Aorta (tissue), 5 donors: ENCODE results near the gene C1orf198. TPM values are rescaled to one million over a fixed set of nuclear protein-coding genes. Genes with fewer than 3 reads are reported as not detected.

Experiments used
- ATAC-seq: fragments of 200-7000 bp; cut with Tn5 transposase; one replicate; pipeline ENCODE4 v1.9.1; 2022; ENCODE audit warnings: moderate library complexity; ENCODE audit not compliant: low FRiP score
- DNase-seq, 2 donors: peaks; one replicate each; pipeline ENCODE4 v3.0.0-alpha.2; 2020
- H3K27ac ChIP-seq, 2 donors: one replicate each; pipeline ENCODE4 v1.5.1; 2013; ENCODE audit warnings: low read length in 2 of 2, mild to moderate bottlenecking in 2 of 2, moderate library complexity in 2 of 2, control low read depth in 1 of 2, inconsistent platforms in 1 of 2, low read depth in 1 of 2
- H3K27me3 ChIP-seq, 2 donors: one replicate each; pipeline ENCODE4 v1.6.1; 2013; ENCODE audit warnings: control low read depth in 1 of 2, low read length in 1 of 2, mild to moderate bottlenecking in 1 of 2, moderate library complexity in 1 of 2; ENCODE audit not compliant: insufficient read depth in 2 of 2, control insufficient read depth in 1 of 2
- H3K36me3 ChIP-seq, 2 donors: one replicate each; pipeline ENCODE4 v1.6.1; 2013; ENCODE audit warnings: control low read depth in 1 of 2, low read length in 1 of 2, mild to moderate bottlenecking in 1 of 2; ENCODE audit not compliant: insufficient read depth in 2 of 2, control insufficient read depth in 1 of 2
- H3K4me1 ChIP-seq, 2 donors: one replicate each; pipeline ENCODE4 v1.6.1; 2013; ENCODE audit warnings: low read length in 2 of 2, control low read depth in 1 of 2, mild to moderate bottlenecking in 1 of 2, moderate library complexity in 1 of 2; ENCODE audit not compliant: insufficient read depth in 2 of 2, control insufficient read depth in 1 of 2
- H3K4me3 ChIP-seq, 2 donors: one replicate each; pipeline ENCODE4 v1.5.1; 2013; ENCODE audit warnings: low read length in 2 of 2, control low read depth in 1 of 2, mild to moderate bottlenecking in 1 of 2
- H3K9me3 ChIP-seq: one replicate; pipeline ENCODE4 v1.6.1; 2013; ENCODE audit warnings: mild to moderate bottlenecking, low read length; ENCODE audit not compliant: control insufficient read depth
- WGBS, 2 donors: extraction: QIAGEN DNeasy Blood & Tissue Kit; methylation state at CpG; one replicate each; pipeline ENCODE4 v1.1.7; 2013; 5-methylcytosine and 5-hydroxymethylcytosine counted together
- intact Hi-C, 2 donors: fragments of 100-400 bp; cut with DNase I; formaldehyde crosslinking; loops; one replicate each; pipeline versions ENCODE4 v1.14.2 to v1.15.0; 2022
- polyA plus RNA-seq, 2 donors: library from polyadenylated mRNA; stranded (reverse); fragments of 200-250 nt; gene quantifications; one replicate each; pipeline ENCODE4 v1.2.3, GENCODE V29; 2013
- total RNA-seq, 2 donors: library from RNA; stranded (reverse); fragmentation: NEBNext Ultra II Directional; extraction: Animal tissue kit (Norgen Biotek cat#: 25700); gene quantifications; one replicate each; pipeline ENCODE4 v1.2.1, GENCODE V29; 2021
- donor health status: healthy with polysubstance abuse.
- donor health status: Bipolar disorder and iron deficiency.
- donor health status: DM: no; HTN: no; CAD: no.
- donor health status: DM: no; HTN: no; CAD: no.
- donor health status: DM: yes; HTN: yes; CAD: no.

The C1orf198 gene
- total and polyA plus RNA-seq, 4 donors = 61.2 to 172 (median 114) TPM

DNA sequence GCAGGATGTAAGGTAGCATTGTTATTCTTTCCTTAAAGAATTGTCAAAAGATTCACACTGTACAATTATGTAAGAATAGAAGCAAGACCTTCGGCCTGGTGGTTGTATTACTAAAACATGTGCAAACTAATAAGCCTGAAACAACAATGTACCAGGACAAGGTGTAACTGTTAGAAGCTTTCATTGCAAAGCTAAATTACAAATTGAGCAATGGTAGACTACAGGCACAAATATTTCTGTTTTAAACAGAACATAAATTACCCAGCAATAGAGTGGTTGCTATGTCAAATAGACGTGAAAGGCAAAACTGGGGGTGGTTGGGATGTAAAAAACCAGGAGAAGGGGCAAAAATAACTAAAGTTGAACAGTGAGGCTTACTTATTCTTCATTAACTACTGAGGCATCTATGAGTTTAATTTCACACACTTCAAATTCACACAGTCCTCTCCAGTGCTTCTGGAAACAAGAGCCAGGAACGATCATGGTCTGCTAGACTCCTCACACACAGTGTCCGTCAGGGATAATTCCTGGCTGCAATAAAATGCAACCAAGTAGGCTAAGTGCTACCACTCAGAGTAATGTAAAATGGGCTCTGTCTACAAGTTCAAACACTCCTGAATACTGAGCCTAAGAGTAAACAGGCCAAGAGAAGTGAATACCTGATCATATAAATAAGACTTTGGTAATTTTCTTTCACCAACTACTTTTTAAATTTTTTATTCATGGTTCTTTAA, 39.3 kb upstream of the C1orf198 start:
- intact Hi-C loops = no loop called here
- DNase-seq = no peak
- no peak overlapping the region for H3K27ac ChIP-seq
- no peaks in the 10 kb centered on the region for H3K27me3 ChIP-seq
- no peak overlapping the region for H3K4me3 ChIP-seq
- H3K36me3 ChIP-seq = no peaks in the 10 kb centered on the region
- no peak for ATAC-seq
- peaks cover 2 to 3% of the 10 kb centered on the region in 2 donors for H3K4me1 ChIP-seq
- 88 to 96% methylated on average over 4 of the region's 4 CpGs for WGBS, 2 donors
- no peaks in the 10 kb centered on the region for H3K9me3 ChIP-seq

GRCh38 chr1:230906226-230906625, 37.9 kb upstream of the C1orf198 start:
- Histone ChIP-seq H3K27ac (no peak overlapping the region), H3K36me3 (no peaks in the 10 kb centered on the region), H3K4me1 (peaks cover 2 to 3% of the 10 kb centered on the region in 2 donors), H3K9me3 (no peaks in the 10 kb centered on the region), H3K4me3 (no peak overlapping the region), H3K27me3 (no peaks in the 10 kb centered on the region)
- 91 to 94% methylated on average over 2 of the region's 2 CpGs for WGBS, 2 donors
- intact Hi-C loops = no loop called here
- no peak for ATAC-seq
- no peak for DNase-seq

- Histone ChIP-seq H3K27me3 (no peaks in the 10 kb centered on the region), H3K36me3 (no peaks in the 10 kb centered on the region), H3K4me1 (peaks cover 2 to 3% of the 10 kb centered on the region in 2 donors), H3K27ac (no peak overlapping the region), H3K9me3 (no peaks in the 10 kb centered on the region), H3K4me3 (no peak overlapping the region)
- DNase-seq (no peak), ATAC-seq (no peak)
- 35 to 43% methylated on average over 5 of the region's 5 CpGs for WGBS, 2 donors
- intact Hi-C loops = no loop called here
Measured at GRCh38 chr1:230905733-230906132, 37.4 kb upstream of the C1orf198 start.

GRCh38 chr1:230902349-230902923, 34.1 kb upstream of the C1orf198 start:
- H3K36me3 ChIP-seq = no peaks in the 10 kb centered on the region
- intact Hi-C loops = no loop called here
- no peaks in the 10 kb centered on the region for H3K27me3 ChIP-seq
- WGBS, 2 donors = 95 to 96% methylated on average over 22 of the region's 22 CpGs
- H3K4me3 ChIP-seq = no peak overlapping the region
- H3K27ac ChIP-seq = no peak overlapping the region
- peaks cover 0 to 7% of the 10 kb centered on the region in 2 donors for H3K4me1 ChIP-seq
- ATAC-seq = no peak
- no peaks in the 10 kb centered on the region for H3K9me3 ChIP-seq
- no peak for DNase-seq

- Histone ChIP-seq H3K36me3 (no peaks in the 10 kb centered on the region), H3K9me3 (no peaks in the 10 kb centered on the region), H3K4me3 (no peak overlapping the region), H3K27ac (peak overlapping the region in 1 of 2 donors; percentile 4), H3K27me3 (no peaks in the 10 kb centered on the region), H3K4me1 (peaks cover 0 to 7% of the 10 kb centered on the region in 2 donors)
- WGBS, 2 donors = 72 to 78% methylated on average over 6 of the region's 6 CpGs
- intact Hi-C loops = no loop called here
- ATAC-seq = no peak
- no peak for DNase-seq
Measured at GRCh38 chr1:230901671-230902070, 33.4 kb upstream of the C1orf198 start.

DNA sequence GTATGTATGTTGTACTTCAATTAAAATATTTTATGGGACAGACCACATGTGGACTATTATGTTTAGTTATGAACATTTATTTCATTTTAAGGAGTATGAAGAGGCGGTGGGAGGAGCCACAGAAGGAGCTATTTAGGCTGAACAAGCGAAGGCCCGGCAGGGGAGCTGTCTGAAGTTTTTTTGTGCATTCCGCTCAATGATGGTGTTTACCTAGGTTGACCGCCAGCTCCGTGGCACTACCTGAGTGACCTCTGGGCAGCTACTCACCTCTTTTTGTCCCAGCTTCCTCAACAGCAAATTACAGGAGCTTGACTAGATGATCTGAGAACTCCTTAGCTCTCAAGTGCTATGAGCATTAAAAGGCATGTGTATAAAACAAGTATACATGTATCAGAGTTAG, 32.7 kb upstream of the C1orf198 start:
- ATAC-seq (no peak), DNase-seq (no peak)
- Histone ChIP-seq H3K36me3 (no peaks in the 10 kb centered on the region), H3K4me3 (no peak overlapping the region), H3K9me3 (no peaks in the 10 kb centered on the region), H3K4me1 (peaks cover 0 to 9% of the 10 kb centered on the region in 2 donors), H3K27ac (peak overlapping the region in 1 of 2 donors; percentile 56), H3K27me3 (no peaks in the 10 kb centered on the region)
- 66 to 70% methylated on average over 6 of the region's 6 CpGs for whole genome bisulfite sequencing, 2 donors
- intact Hi-C loops = no loop called here

- Histone ChIP-seq H3K27me3 (no peaks in the 10 kb centered on the region), H3K4me3 (no peak overlapping the region), H3K27ac (peak overlapping the region in 1 of 2 donors; percentile 40), H3K9me3 (no peaks in the 10 kb centered on the region), H3K4me1 (peaks cover 0 to 9% of the 10 kb centered on the region in 2 donors), H3K36me3 (no peaks in the 10 kb centered on the region)
- ATAC-seq = peak; percentile 63
- intact Hi-C loops = no loop called here
- whole genome bisulfite sequencing, 2 donors = 4 to 7% methylated on average over 5 of the region's 5 CpGs
- peak in 1 of 2 donors; percentile 55 for DNase-seq
Measured at GRCh38 chr1:230899841-230900251, 31.5 kb upstream of the C1orf198 start.

DNA sequence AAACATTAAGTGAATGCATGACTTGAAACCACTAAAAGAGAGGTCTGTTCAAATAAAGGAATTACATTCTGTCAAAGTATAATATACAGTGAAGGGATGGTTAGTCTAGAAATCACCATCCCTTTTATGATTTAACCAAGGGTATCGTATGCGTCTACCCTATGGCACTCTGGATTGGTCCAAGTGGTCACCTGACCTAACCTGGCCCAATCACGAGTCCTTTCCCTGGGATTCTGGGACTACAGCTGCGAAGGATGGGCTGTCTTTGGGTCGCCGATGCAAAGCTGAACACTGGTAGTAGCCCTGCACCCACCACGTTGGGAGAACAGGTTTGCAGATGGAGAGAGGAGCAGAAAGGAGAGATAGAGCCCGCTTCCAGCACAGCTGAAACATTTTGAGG, 30.4 kb upstream of the C1orf198 start:
- Histone ChIP-seq H3K9me3 (no peaks in the 10 kb centered on the region), H3K27me3 (no peaks in the 10 kb centered on the region), H3K4me3 (no peak overlapping the region), H3K4me1 (peaks cover 0 to 9% of the 10 kb centered on the region in 2 donors), H3K27ac (peak overlapping the region in 1 of 2 donors; percentile 55), H3K36me3 (no peaks in the 10 kb centered on the region)
- DNase-seq (no peak), ATAC-seq (no peak)
- 89 to 91% methylated on average over 8 of the region's 8 CpGs for WGBS, 2 donors
- intact Hi-C loops = no loop called here

GRCh38 chr1:230898144-230898543, 29.8 kb upstream of the C1orf198 start:
- H3K27me3 ChIP-seq = no peaks in the 10 kb centered on the region
- no peak overlapping the region for H3K4me3 ChIP-seq
- intact Hi-C loops = no loop called here
- H3K9me3 ChIP-seq = no peaks in the 10 kb centered on the region
- H3K27ac ChIP-seq = peak overlapping the region in 1 of 2 donors; percentile 59
- WGBS, 2 donors = 86 to 88% methylated on average over 4 of the region's 4 CpGs
- no peaks in the 10 kb centered on the region for H3K36me3 ChIP-seq
- DNase-seq (no peak), ATAC-seq (no peak)
- H3K4me1 ChIP-seq = peaks cover 0 to 9% of the 10 kb centered on the region in 2 donors
